ENCODE measurements around the gene SEMA3B. TPM values are rescaled to one million over a fixed set of nuclear protein-coding genes. Genes with fewer than 3 reads are reported as not detected.

Gene SEMA3B
- total and polyA plus RNA-seq, 9 of the 15 experiments (the other 6 are each of a cell fraction or from before 2014, with no cell fraction given) = 0.03 to 1.8 (median 0.55) TPM; not detected in 1

- TF ChIP-seq SFPQ (IDR thresholded peaks at IDR 0.05; ENCODE audit: low read depth, low read length) (no peak), SRSF1 (IDR thresholded peaks at IDR 0.05; ENCODE audit: low read depth, low read length) (no peak)
Observed at GRCh38 chr3:50241163-50241562, 27.8 kb upstream of the SEMA3B start (continued).

GRCh38 chr3:50241713-50242380, 27.1 kb upstream of the SEMA3B start:
- FAIRE-seq (no peak), DNase-seq (ENCODE audit: extremely low read depth in 1 of 4, low spot score in 3 of 4) (no peak), ATAC-seq (no peak)
- in situ Hi-C loops (cut with MboI) = no loop called here
- CTCF ChIA-PET (ENCODE audit: low intra/inter-chr PET ratio) = no interaction called here
- Histone ChIP-seq H3K27ac (ENCODE audit: extremely low read depth, low read depth, low read length) (no peak overlapping the region), H3K4me3 (no peak overlapping the region), H3K36me3 (ENCODE audit: control insufficient read depth, insufficient read depth, low read length) (peaks cover 7% of the 10 kb centered on the region; the same call in 1 of the 3 replicates), H3K27me3 (ENCODE audit: control insufficient read depth in 2 of 2, insufficient read depth in 2 of 2, low read length in 2 of 2) (no peaks in the 10 kb centered on the region), H2AFZ (ENCODE audit: low read depth, low read length) (no peak overlapping the region), H3K79me2 (ENCODE audit: control insufficient read depth, insufficient read depth, low read length) (peaks cover 44% of the 10 kb centered on the region), H3K4me1 (replicated peaks in 1 of 2; ENCODE audit: control insufficient read depth in 2 of 2, insufficient read depth in 2 of 2, low read length in 2 of 2) (peaks cover 49 to 70% of the 10 kb centered on the region in 2 experiments), H3K4me2 (ENCODE audit: insufficient read depth, low read length) (no peak overlapping the region), H3K9me1 (ENCODE audit: control insufficient read depth, insufficient read depth, low read length) (no peaks in the 10 kb centered on the region), H3K9me3 (replicated peaks; ENCODE audit: control insufficient read depth, insufficient read depth, low read depth, low read length) (no peaks in the 10 kb centered on the region), H3K9ac (ENCODE audit: insufficient read depth in 1 of 2, low read depth in 2 of 2, low read length in 2 of 2) (peak overlapping the region in 1 of 2 experiments; percentile 38; a peak in 2 of 4 replicates), H4K20me1 (replicated peaks; ENCODE audit: control insufficient read depth, insufficient read depth, low read length) (no peaks in the 10 kb centered on the region)
- no TSS peak for BruUV-seq (replicated peaks)
- POLR2A ChIA-PET = interaction anchor here (0.6 to 1.1 kb wide), 3 partner anchors 12 to 105 kb away, joined by 3 to 4 read pairs (median 4); no protein-coding TSS in a partner anchor
- 67% methylated on average over 6 of the region's 7 CpGs for WGBS (ENCODE audit: insufficient coverage, low coverage, missing lambda C conversion rate)
- intact Hi-C loops (cut with micrococcal nuclease) = no loop called here
- no peak for TF ChIP-seq ID3 (CRISPR knock-in tag; IDR thresholded peaks at IDR 0.05)
- no peak for TF ChIP-seq ID3 (tag; IDR thresholded peaks at IDR 0.05)
- no peak for TF ChIP-seq GTF2A2 (tag; IDR thresholded peaks at IDR 0.05)
- TF ChIP-seq RFX1 (IDR thresholded peaks at IDR 0.05) = no peak
- TF ChIP-seq NR2F6 (CRISPR knock-in tag; IDR thresholded peaks at IDR 0.05) = no peak
- TF ChIP-seq HMG20B (CRISPR knock-in tag; IDR thresholded peaks at IDR 0.05) = no peak
- TF ChIP-seq RAD51 (IDR thresholded peaks at IDR 0.05; ENCODE audit: borderline replicate concordance, low read depth) = no peak
- TF ChIP-seq E2F5 (CRISPR knock-in tag; IDR thresholded peaks at IDR 0.05) = no peak
- TF ChIP-seq MIER1 (IDR thresholded peaks at IDR 0.05; ENCODE audit: low read depth) = no peak
- TF ChIP-seq SREBF2 (CRISPR knock-in tag; IDR thresholded peaks at IDR 0.05) = no peak
- TF ChIP-seq ZNF277 (CRISPR knock-in tag; IDR thresholded peaks at IDR 0.05; ENCODE audit: borderline replicate concordance) = no peak
- TF ChIP-seq GABPB2 (CRISPR knock-in tag; conservative IDR thresholded peaks at IDR 0.05) = no peak
- no peak for TF ChIP-seq ZNF436 (CRISPR knock-in tag; IDR thresholded peaks at IDR 0.05)
- no peak for TF ChIP-seq ZNF445 (CRISPR knock-in tag; IDR thresholded peaks at IDR 0.05; ENCODE audit: low read depth)
